SK-N-SH (cell line): Measurements from ENCODE around the gene TCEANC.

ENCODE experiments used
- CTCF ChIP-seq: fragments of 200-600 bp; sonication (generic); IDR thresholded peaks from 2 replicates; pipeline ENCODE4 v1.6.1; 2017; ENCODE audit warnings: antibody characterized with exemption, mild to moderate bottlenecking, moderate library complexity
- EP300 ChIP-seq, 2 experiments: IDR thresholded peaks; 2 replicates each; pipeline versions ENCODE4 v1.4.0 to v1.6.1; 2012; ENCODE audit warnings: borderline replicate concordance in 1 of 2, low read depth in 1 of 2, low read length in 1 of 2
- FOXJ3 ChIP-seq: sonication (generic); formaldehyde crosslinking; IDR thresholded peaks from 2 replicates; pipeline ENCODE4 v1.5.1; 2020; ENCODE audit warnings: mild to moderate bottlenecking, missing genetic modification reagents
- FOXM1 ChIP-seq: IDR thresholded peaks from 2 replicates; pipeline ENCODE4 v1.4.0; 2012; ENCODE audit warnings: low read depth, mild to moderate bottlenecking
- GATA2 ChIP-seq: sonication (generic); formaldehyde crosslinking; IDR thresholded peaks from 2 replicates; pipeline ENCODE4 v1.5.0; 2020; ENCODE audit warnings: mild to moderate bottlenecking, missing genetic modification reagents
- JUND ChIP-seq: IDR thresholded peaks from 2 replicates; pipeline ENCODE4 v1.4.0; 2012
- PBX3 ChIP-seq: IDR thresholded peaks from 2 replicates; pipeline ENCODE4; 2012
- POLR2AphosphoS5 ChIP-seq: IDR thresholded peaks from 2 replicates; pipeline ENCODE4 v1.6.1; 2012; ENCODE audit warnings: low read depth, low read length
- RAD21 ChIP-seq: IDR thresholded peaks from 2 replicates; pipeline ENCODE4 v1.6.1; 2012; ENCODE audit warnings: mild to moderate bottlenecking, low read length
- RCOR1 ChIP-seq: fragments of 150-350 bp; IDR thresholded peaks from 2 replicates; pipeline ENCODE4 v1.6.1; 2017; ENCODE audit warnings: antibody characterized with exemption, low read length
- REST ChIP-seq: IDR thresholded peaks from 2 replicates; pipeline ENCODE4 v1.6.1; 2012; ENCODE audit warnings: mild to moderate bottlenecking, low read depth, low read length, moderate library complexity
- TEAD4 ChIP-seq: IDR thresholded peaks from 2 replicates; pipeline ENCODE4 v1.4.0; 2012; ENCODE audit warnings: mild to moderate bottlenecking, borderline replicate concordance; ENCODE audit not compliant: insufficient read depth

GRCh38 chrX:13688384-13688957 is 35.5 kb downstream of the TCEANC start:
- no peak for TF ChIP-seq RAD21
- no peak for TF ChIP-seq POLR2AphosphoS5
- TF ChIP-seq TEAD4 = no peak
- no peak for TF ChIP-seq FOXJ3 (CRISPR knock-in tag)
- TF ChIP-seq EP300 (IDR thresholded peaks at IDR 0.05; ENCODE audit: borderline replicate concordance in 1 of 2, low read depth in 1 of 2, low read length in 1 of 2) = no peak
- TF ChIP-seq PBX3 = no peak
- TF ChIP-seq CTCF = no peak
- TF ChIP-seq RCOR1 = no peak
- TF ChIP-seq REST = no peak
- no peak for TF ChIP-seq GATA2 (CRISPR knock-in tag)
- TF ChIP-seq FOXM1 = no peak
- TF ChIP-seq JUND = no peak
